DMS153 treated with DMSO at 0.1 percent for 48 hours (cell line): ENCODE data around the gene ACOX3.

Experiments used
- DNase-seq: peaks from one replicate; lab custom pipeline; 2025; ENCODE audit not compliant: unreplicated experiment; lab: John Stamatoyannopoulos, UW

ACOX3 gene

DNA sequence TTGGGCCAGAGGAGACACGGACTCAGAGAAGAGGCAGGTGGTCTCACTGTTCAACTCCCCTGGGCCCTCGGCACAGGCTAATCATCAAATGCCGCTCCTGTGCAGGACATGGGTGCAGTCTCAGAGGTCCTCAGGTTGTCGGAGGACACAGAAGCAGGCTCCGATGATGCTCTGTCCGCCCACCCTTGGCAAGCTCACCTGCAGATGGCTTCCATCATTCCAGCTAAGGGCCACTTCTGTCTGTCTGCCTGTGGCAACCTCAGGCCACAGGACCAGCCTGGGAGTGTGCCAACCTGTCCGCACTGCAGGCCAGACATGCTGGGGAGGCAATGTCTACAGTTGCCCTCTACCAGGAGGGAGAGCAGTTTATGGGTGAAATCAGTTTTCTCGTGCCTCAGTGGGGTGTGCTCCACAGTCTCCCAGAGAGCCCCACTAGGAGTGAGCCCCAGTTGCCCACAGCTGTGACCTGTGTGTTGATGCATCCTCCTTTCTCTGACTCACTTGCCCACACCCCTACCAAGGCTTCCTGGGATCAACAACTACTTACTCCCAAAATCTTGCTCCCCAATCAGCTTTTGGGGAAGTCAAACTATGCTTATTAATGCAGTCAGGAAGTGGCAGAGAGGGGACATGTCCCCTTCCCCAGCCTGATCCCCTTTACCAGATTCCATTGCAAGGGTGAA is 115.1 kb downstream of the ACOX3 start:
- no peak for DNase-seq

- DNase-seq: no peak
Measured at GRCh38 chr4:8324640-8325239, 115.8 kb downstream of the ACOX3 start.

- no peak for DNase-seq
Measured at GRCh38 chr4:8323947-8324555, 116.5 kb downstream of the ACOX3 start.

- DNase-seq: no peak
Measured at GRCh38 chr4:8322794-8323704, 117.5 kb downstream of the ACOX3 start.

GRCh38 chr4:8321771-8322170 is 118.8 kb downstream of the ACOX3 start:
- DNase-seq: no peak

DNA sequence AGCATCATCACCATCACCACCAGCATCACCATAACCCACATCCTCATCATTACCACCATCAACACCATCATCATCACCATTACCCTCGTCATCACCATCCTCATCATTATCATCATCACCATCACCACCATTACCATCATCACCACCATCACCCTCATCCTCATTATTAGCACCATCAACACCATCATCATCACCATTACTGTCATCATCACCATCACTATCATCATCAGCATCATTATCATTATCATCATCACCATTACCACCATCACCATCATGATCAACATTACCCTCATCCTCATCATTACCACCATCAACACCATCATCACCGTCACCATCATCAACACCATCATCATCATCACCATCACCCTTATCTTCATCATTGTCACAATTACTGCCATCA is 119.3 kb downstream of the ACOX3 start:
- DNase-seq: no peak

- no peak for DNase-seq
Measured at GRCh38 chr4:8320386-8320750, 120.2 kb downstream of the ACOX3 start.

- no peak for DNase-seq
Measured at GRCh38 chr4:8319731-8320385, 120.7 kb downstream of the ACOX3 start.

DNA sequence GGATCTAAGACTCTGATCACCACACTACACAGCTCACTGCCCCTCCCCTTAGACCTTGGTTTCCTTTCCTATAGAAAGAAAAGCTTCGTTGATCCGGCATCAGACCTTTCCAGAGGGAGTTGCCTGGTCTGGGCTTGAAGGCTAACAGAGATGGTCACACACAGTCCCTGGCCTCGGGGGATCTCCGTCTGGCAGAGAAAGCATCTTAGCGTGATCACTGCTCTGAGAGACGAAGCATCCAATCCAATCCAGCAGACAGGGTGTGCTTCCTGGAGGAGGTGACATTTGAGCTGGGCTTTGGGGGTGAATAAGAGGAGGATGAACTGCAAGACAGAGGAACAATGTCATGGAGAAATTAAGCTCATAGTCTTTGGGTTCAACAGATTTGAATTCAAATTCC is 121.5 kb downstream of the ACOX3 start:
- no peak for DNase-seq

DNA sequence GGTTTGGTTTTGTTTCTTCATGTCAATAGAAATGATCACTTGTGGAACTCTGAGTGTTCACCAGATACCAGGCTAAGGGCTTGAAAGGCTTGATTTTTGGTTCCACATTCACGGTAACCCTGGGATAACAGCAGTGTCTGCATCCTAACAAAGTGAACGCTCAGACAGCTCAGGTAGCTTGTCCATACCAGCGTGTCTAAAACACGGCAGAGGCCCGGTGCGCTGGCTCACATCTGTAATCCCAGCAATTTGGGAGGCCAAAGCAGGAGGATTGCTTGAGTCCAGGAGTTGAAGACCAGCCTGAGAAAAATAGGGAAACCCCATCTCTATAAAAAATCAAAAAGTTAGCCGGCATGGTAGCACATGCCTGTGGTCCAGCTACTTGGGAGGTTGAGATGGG is 122.0 kb downstream of the ACOX3 start:
- DNase-seq: no peak

GRCh38 chr4:8317474-8317873 is 123.0 kb downstream of the ACOX3 start:
- DNase-seq: no peak

- no peak for DNase-seq
Measured at GRCh38 chr4:8316911-8317351, 123.6 kb downstream of the ACOX3 start.
